Heart left ventricle (tissue), 13 donors: Measurements from ENCODE around the gene STARD3NL.

ENCODE experiments used
- CTCF ChIP-seq, 12 donors: fragments of 200-600 bp; sonication (generic) in 4 of 12; IDR thresholded peaks; one replicate each; pipeline versions ENCODE4 v1.5.0 to v1.8.0; 2018 to 2022; ENCODE audit warnings: antibody characterized with exemption in 12 of 12, mild to moderate bottlenecking in 5 of 12
- POLR2A ChIP-seq, 2 donors: fragments of 450-650 bp; IDR thresholded peaks; one replicate each; pipeline ENCODE4 v1.6.1; 2017; ENCODE audit warnings: antibody characterized with exemption in 2 of 2, mild to moderate bottlenecking in 2 of 2, moderate library complexity in 2 of 2
- donor health status: ischemic (EF 13 %, LVEDD 7.1; RV severe dilation, severe dysfunction).
- donor health status: DM: no; HTN: yes; CAD: no.
- donor health status: DM: no; HTN: no; CAD: no.
- donor health status: ischemic (EF 25% LVEDD 6.9; RV normal size, moderate dysfunction).
- donor health status: ischemic (EF 25% LVEDD 5.7; RV mildly dilated, moderate dysfunction).
- donor health status: ischemic (EF 35%, LVEDD 5.7; RV mildly dilated, moderate dysfunction).
- donor health status: nonischemic (EF 11% LVEDD 7.7; RV severe dilation, severe dysfunction).
- donor health status: DM: yes; HTN: yes; CAD: no.
- donor health status: PGD.
- donor health status: ischemic (EF 29% LVEDD 5.4; RV normal size, mild dysfunction).
- donor health status: nonischemic (EF 23%, LVEDD 6.1; RV moderate dilation, normal function).

- no peak for TF ChIP-seq POLR2A (IDR thresholded peaks at IDR 0.05)
- no peak for TF ChIP-seq CTCF (IDR thresholded peaks at IDR 0.05)
These were observed 31.0 kb upstream of the STARD3NL start for GRCh38 chr7:38147005-38147404.
